Retinal pigment epithelial cell (primary cell): ENCODE results near the gene ISLR2.

Source experiments
- DNase-seq: peaks from one replicate; pipeline ENCODE4 v3.0.0-alpha.2; 2010; ENCODE audit warnings: low read depth
- H3K4me3 ChIP-seq: 2 replicates; pipeline ENCODE4 v1.5.1; 2011; ENCODE audit warnings: mild to moderate bottlenecking, low read length, control low read depth, moderate library complexity
- TF ChIP-seq, protein P1 (sequence below): conservative IDR thresholded peaks from 2 replicates; pipeline ENCODE4 v1.5.1; 2011; ENCODE audit warnings: low read depth, low read length, control low read depth, inconsistent platforms

The ISLR2 gene

DNA sequence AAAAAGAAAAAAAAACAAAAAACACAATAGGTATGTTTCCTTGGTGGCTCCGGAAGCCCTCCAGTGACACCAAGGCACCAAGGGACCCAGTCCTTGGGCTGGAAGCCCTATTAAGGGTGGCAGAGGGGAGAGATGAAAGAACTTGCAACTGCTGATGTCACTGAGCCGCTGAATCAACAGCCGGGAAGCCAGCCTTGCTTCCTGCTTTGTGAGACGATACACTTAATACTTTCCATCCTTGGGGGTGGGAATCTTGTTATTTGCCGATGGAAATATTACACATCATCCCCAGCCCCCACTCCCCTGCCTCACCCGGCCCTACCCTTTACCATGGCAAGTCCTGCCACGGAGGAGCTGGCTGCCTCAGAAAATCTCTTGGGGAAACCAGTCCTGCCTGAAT, 5.6 kb upstream of the ISLR2 start:
- DNase-seq = no peak
- TF ChIP-seq, protein P1, sequence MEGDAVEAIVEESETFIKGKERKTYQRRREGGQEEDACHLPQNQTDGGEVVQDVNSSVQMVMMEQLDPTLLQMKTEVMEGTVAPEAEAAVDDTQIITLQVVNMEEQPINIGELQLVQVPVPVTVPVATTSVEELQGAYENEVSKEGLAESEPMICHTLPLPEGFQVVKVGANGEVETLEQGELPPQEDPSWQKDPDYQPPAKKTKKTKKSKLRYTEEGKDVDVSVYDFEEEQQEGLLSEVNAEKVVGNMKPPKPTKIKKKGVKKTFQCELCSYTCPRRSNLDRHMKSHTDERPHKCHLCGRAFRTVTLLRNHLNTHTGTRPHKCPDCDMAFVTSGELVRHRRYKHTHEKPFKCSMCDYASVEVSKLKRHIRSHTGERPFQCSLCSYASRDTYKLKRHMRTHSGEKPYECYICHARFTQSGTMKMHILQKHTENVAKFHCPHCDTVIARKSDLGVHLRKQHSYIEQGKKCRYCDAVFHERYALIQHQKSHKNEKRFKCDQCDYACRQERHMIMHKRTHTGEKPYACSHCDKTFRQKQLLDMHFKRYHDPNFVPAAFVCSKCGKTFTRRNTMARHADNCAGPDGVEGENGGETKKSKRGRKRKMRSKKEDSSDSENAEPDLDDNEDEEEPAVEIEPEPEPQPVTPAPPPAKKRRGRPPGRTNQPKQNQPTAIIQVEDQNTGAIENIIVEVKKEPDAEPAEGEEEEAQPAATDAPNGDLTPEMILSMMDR = no peak
- no peak overlapping the region for H3K4me3 ChIP-seq

DNA sequence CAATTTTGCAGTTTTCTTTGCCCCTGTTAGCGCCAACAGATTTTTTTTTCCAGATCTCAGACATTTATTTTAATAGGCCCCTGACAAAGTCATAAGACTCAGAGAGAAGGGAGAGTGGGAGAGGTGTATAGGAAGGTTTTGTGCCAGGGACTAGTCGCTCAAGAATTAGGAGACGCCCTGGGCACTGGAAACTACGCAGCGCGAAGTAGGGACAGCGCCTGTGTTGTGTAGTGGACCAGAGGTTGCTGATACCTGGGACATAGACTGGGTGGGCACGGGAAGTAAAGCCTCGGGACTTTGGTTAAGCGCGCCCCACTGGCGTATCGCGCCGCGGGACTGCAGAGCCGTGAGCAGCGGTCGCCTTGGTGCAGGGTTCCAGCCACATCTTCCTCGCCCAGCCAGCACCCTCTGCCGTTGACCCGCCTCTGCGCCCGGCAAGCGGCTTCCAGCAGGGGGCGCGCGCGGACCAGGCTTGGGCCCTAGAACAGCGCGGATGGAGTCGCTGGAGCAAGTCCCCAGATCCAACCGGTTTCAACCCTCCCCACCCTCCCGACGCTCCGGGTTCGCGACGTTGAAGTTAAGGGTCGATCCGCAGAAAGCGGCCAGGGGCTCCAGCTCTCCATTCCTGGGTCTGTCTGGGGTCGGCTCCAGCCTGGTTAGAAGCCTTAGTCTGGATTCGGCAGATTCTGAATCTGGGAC, 3.0 kb upstream of the ISLR2 start:
- DNase-seq = peak; percentile 25
- H3K4me3 ChIP-seq = peak overlapping the region; percentile 33
- TF ChIP-seq, protein P1 = peak; percentile 93

- DNase-seq = no peak
- TF ChIP-seq, protein P1 = no peak
- peak overlapping the region; percentile 33 for H3K4me3 ChIP-seq
Measured at GRCh38 chr15:74127954-74128784, 2.2 kb upstream of the ISLR2 start.

GRCh38 chr15:74128785-74129585, 1.4 kb upstream of the ISLR2 start:
- TF ChIP-seq, protein P1 = no peak
- H3K4me3 ChIP-seq = no peak overlapping the region
- DNase-seq = no peak

DNA sequence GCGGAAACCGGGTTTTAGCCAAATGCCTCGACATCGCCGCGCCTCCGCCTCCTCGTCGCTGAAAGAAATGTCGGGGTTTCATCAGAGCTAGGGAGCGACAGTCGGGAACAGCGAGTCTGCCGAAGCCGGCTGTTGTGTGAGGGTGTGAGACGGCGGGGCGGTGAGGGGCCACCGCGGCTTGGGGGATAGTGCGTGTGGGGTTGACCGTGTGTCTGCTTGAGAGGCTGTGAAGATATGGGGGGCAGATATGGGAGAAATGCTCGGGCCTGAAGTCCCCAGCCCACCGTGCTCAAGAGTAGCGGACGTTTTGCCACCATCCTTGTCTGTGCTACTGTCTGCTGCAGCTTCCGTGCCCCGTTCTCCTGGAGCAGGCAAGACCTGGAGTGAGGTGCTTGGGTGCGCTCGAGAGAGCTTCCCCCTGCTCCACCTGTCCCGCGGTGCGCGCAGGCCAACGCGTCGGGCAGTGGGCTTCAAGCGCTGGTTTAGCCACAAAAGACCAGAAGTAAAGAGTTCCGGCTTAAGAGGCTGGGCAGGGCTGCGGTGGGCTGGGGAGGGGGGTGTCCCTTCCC, 716 bp upstream of the ISLR2 start:
- no peak for DNase-seq
- TF ChIP-seq, protein P1 = no peak
- no peak overlapping the region for H3K4me3 ChIP-seq

DNA sequence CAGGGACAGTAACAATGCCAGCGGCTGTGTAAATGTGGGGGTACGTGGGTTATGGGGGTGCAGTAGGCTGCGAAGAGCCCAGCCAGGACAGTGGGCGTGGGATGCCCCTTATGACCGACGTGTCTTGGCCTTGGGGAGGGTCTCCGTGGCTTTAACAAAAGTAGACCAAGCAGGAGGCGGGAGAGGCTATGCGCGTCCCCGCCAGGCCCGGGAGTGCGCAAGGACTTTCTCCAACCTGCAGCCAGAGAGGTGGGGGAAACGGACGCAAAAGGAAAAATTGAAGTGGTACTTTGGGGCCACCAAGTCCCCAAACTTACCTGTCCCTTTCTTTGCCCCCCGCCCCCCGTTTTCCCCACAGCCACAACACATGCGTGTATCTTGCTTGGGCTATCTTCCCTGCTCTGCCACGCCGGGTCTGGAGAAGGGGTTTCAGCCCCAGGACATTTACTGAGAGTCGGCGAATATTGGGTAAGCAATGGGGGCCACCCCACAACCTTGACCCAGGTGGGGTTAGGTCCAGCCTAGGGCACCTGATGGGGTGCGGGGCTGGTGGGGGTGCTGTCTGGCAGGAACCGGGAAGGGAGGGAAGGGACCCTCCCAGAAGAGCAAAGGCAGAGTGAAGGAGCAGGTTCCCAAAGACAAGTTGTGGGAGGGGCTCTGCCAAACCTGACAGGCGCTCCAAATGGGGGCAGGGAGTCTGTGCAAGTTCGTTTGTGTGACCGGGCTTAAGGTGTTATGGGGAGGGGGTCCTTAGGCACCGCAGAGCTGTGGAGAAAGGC, 652 bp downstream of the ISLR2 start:
- no peak overlapping the region for H3K4me3 ChIP-seq

More for the DNA sequence above, 652 bp downstream of the ISLR2 start:
- no peak for DNase-seq
- TF ChIP-seq, protein P1 = no peak
